MM.1S (cell line): ENCODE measurements around the gene DDT.

Experiments used
- EZH2 ChIP-seq: fragments of 300-600 bp; sonication (generic); optimal IDR thresholded peaks from 2 replicates; pipeline ENCODE3; 2017; ENCODE audit warnings: low read depth, mild to moderate bottlenecking, antibody characterized with exemption, low read length, mixed read lengths
- EZH2phosphoT487 ChIP-seq: fragments of 300-600 bp; sonication (generic); IDR thresholded peaks from 2 replicates; pipeline ENCODE4 v1.6.1; 2018; ENCODE audit warnings: antibody characterized with exemption, low read length
- TF ChIP-seq, protein P1 (sequence below): fragments of 300-600 bp; sonication (generic); IDR thresholded peaks from 2 replicates; pipeline ENCODE4 v1.5.1; 2016; ENCODE audit warnings: antibody characterized with exemption, low read length, mixed read lengths

DNA sequence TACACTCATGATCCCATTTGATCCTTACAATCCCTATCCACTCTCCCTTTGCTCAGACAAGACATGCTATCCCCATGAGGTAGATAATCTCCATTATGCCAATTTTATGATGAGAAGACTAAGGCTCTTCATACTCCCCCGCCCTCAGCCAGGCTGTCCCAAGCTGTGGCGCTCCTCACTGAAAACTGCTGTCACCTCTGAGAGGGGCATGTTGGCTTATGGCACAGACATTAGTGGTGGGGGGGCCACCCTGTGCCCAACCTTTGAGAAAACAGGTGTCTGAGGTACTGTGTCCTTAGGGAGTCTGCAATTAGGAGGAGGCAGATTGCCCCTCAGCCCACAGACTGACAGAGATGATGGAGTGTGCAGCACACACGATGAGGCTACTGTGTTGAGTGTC is 5.2 kb downstream of the DDT start:
- TF ChIP-seq, protein P1, sequence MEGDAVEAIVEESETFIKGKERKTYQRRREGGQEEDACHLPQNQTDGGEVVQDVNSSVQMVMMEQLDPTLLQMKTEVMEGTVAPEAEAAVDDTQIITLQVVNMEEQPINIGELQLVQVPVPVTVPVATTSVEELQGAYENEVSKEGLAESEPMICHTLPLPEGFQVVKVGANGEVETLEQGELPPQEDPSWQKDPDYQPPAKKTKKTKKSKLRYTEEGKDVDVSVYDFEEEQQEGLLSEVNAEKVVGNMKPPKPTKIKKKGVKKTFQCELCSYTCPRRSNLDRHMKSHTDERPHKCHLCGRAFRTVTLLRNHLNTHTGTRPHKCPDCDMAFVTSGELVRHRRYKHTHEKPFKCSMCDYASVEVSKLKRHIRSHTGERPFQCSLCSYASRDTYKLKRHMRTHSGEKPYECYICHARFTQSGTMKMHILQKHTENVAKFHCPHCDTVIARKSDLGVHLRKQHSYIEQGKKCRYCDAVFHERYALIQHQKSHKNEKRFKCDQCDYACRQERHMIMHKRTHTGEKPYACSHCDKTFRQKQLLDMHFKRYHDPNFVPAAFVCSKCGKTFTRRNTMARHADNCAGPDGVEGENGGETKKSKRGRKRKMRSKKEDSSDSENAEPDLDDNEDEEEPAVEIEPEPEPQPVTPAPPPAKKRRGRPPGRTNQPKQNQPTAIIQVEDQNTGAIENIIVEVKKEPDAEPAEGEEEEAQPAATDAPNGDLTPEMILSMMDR, result no peak
- TF ChIP-seq EZH2 (no peak), EZH2phosphoT487 (no peak)
